GM21786 (cell line): Measurements from ENCODE around the gene LMAN1L.
"Not testable (repeated sequence)": the region's sequence is repeated elsewhere in the genome, so short reads cannot be mapped to it uniquely, and the experiment has no call there.

Experiments
- ATAC-seq: cut with Tn5 transposase; IDR thresholded peaks from one replicate; pipeline ENCODE4 v1.9.1; 2021; ENCODE audit not compliant: unreplicated experiment

LMAN1L gene

DNA sequence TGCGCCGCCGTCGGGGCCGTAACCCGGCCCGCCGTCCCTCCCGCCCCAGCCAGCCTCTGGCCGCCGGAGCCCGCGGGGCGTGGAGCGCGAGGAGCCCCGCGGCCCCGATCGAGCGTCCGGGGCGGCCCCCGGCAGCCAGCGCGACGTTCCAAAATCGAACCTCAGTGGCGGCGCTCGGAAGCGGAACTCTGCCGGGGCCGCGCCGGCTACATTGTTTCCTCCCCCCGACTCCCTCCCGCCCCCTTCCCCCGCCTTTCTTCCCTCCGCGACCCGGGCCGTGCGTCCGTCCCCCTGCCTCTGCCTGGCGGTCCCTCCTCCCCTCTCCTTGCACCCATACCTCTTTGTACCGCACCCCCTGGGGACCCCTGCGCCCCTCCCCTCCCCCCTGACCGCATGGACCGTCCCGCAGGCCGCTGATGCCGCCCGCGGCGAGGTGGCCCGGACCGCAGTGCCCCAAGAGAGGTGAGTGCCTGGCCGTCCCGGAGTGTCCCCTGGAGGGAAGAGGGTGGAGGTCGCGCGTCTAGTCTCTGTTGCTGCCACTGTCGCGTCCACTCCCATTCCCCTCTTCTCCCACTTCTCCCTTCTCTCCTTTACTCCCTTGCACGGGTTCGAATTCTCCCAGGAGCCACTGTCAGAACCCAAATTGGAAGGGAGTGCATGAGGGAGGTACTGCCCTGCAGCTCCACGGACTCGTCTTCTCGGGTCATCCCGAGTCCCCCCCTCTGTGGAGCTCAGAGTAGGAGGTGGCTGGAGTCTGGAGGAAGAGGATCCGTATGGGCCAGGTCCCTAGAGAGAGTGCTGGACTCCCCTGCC lies 30.2 kb upstream of the LMAN1L start:
- no peak for ATAC-seq

DNA sequence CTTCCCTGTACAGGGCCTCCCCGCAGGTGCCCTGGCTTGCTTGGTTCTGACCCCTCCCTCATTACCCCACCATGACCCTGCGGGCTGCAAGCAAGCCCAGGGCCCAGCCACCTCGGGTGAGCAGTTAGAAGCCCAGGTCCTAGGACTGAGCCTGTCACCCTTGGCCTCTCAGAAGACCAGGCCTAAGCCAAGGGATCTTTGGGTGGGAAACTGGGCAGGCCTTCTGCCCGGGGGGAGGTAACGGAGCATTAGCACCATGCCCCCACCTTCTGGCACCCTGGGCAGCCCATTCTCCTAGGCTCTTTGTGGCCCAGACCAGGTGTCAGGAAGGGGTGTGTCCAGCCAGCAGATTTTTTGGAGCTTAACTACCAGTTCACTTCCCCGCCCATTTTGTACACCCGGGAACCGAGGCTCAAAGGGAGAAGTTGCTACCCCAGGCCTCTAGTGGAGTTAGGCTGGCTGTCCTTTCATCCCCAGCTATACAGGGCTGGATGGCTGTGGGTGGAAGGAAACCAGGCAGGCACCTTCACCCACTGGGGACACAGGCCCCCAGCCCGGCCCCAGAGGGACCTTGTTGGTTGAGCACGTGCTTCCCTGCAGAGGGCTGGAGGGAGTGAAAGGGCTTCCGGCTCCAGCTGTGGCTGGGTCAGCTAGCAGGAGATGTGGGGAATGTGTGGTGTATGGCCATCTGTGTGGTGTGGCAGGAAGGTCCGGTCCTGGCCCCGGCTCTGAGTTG lies 29.4 kb upstream of the LMAN1L start:
- ATAC-seq = no peak

DNA sequence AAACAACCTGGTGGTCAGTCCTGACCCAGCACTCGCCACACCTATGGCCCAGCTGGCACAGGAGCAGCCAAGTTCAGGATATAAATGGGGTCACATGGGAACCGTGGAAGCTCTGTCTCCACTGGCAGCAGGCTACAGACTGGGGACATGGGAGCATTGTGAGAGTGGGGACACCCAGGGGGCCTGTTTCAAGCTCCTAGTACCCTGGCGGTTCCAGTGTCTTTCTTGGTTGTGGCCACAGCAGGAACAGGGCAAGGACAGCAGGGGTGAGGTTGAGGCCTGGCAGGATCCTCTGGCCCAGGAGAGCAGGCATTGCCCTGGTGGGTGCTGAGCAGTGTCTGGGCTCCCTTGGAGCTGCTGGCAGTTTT lies 28.8 kb upstream of the LMAN1L start:
- no peak for ATAC-seq

DNA sequence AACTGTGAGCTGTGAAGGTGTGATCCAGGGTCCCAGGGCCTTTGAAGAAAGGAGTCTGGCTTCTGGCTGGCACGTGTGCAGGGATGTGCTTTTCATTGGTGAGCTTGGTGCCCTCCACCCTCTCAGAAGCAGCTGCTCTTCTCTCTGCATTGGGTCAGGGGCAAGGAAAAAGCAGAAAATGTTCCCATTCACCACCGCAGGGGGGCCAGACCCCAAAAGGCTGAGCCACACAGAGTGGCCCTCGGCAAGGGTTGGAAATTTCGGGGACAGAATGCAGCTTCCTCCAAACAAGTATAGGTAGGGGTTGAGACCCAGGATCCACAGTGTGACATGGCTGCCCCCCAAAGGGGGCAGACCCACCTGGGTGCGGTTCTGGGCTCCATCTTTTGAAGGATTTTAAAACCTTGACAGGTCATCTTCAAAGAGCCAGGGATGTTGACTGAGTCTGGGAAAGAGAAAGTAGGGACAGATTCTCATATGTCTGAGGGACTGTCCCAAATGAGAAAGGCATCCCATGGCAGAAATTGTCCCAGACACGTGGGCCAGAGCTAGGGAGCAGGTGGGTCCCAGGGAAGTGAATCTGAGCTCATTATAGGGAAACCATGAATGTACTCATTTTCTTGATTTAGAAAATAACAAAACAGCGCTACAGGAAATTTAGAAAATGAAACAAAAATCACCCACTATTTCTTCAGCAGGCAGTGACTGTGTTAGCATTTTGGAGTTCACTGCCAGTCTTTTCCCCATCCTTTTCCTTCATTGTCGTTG lies 28.0 kb upstream of the LMAN1L start:
- no peak for ATAC-seq

DNA sequence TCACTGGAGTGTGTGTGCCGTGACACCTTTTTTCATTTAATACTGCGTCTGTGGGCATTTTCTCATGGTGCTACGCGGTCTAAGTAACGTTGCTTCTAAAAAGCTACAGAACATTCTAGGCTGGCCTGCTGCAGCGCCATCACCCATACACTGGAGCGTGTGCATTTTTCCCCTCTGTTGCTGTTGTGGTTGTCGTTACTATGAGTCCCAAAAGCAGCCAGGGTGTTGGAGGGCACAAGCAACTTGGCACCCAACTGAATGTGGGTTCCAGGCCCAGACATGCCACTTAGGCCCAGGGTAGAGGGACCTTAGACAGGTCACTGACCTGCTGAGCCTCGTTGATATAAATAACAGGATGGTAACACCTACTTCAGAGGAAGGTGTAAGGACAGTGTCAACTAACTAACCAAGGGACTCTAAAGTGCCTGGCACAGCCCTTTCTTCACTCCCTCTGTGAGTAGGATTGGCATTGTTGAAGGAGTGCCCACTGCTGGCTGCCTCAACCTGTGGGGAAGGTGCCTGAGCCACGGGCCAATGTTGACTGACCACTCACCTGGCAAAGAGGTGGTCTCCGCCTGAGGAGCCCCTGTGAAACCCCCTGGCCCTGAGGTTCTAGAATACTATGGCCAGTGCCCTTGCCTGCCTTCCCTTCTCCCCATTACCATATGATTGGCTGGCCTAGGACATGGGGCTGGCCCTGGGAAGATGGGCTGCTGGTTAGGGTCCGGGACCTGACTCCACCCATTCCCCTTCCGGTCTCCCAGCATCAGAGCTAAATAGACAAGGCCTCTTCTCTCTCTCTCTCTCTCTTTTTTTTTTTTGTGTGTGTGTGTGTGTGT lies 27.2 kb upstream of the LMAN1L start:
- no peak for ATAC-seq

DNA sequence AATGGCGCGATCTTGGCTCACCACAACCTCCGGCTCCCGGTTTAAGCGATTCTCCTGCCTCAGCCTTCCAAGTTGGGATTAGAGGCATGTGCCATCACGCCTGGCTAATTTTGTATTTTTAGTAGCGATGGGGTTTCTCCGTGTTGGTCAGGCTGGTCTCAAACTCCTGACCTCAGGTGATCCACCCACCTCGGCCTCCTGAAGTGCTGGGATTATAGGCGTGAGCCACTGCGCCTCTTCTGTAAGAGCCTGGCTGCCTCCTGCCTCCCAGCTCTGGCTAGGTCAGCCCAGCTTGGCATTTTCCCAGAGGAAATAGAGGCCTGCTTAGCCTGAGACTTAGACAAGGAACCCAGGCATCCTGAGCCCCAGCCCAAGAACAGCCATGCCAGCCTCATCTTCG lies 26.6 kb upstream of the LMAN1L start:
- ATAC-seq = not testable (repeated sequence)

DNA sequence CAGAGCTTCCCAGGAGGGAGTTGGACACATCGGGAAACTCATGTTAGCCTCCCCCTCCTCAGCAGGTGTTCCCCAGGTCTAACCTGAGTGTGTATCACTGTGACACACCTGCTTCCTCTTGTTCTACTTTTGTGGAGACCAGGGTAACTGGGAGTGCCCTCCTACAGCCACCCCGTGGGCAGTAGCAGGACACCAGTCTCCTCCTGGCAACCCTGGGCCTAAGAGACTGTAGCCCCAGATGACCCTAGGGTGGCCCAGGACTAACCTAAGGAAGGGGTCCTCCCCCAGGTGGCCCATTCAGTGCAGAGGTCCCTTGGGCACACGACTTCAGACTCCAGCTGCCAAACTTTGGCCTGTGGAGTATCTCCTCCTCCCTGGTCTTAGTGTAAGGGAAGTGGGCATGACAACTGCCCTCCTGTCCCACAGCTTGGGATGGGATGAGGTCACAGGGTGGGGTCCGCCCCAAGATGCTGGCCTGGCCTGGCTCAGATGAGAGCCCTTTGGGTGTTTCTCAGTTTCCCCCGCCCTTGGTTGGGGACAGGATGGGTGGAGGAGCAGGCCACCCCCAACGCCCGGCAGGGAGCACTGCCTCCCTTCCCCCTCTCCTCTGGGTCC lies 26.0 kb upstream of the LMAN1L start:
- no peak for ATAC-seq

DNA sequence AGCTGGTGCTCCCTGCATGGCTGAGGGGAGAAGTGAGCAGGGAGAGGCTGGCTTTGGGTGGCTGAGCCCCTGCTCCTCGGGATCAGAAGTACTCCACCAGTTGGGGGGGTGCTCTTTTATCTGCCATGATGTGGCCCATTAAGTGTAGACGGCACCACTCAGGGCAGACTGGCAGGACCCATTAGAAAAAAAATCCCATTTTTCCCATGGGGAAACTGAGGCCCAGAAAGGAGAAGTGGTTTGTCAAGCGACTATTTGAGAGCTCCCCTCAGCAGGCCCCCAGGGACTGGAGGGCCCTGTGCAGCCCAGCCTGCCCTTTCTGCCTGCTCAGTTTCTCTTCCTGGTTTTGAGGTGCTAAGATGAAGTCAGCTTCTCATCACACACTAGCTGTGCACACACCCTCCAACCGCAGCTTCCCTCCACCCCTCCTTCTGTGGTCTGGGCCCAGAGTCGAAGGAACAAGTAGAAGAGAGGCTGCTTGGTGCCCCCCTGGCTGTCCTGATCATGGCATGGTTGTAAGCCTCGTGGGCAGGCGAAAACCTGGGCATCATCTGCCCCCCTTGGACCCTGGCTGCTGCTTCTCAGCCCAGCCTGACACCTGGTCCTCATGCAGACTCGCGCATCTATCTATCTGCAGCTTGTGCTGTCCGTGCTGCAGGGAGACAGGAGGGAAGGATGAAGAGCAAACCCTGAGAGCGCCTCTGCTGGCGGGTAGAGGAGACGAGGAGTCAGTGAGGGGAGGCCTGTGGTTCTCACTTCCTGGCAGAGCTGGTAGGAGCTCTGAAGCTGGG lies 25.2 kb upstream of the LMAN1L start:
- ATAC-seq = peak; percentile 35

DNA sequence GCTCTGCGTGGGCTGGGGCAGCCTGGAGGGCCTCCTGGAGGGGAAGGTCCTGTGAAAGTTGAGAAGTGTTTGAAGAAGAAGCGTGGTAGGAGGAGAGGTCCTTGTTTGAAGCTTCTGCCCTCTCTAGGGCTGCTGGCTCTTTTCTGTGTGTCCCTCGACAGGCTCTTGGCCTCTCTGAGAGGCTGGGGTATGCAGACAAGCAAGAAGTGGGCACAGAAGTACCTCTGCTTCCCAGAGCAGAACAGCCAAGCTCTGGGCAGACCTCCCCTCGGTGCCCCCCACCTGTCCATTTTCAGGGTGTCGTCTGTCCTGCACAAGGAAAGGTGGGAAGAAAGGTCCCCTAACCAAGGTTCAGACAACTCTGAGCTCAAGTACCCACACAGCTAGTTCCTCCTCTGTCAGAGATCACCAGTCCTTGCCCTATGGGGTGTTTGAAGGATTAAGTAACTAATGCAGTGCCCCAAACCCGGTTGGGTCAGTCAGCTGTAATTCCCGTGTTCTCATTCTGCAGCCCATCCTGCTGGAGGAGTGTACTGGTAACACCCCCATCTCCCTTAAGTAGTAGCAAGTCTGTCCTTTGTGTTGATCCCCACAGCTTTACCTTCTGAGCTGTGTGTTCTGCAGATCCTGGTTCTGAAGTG lies 24.5 kb upstream of the LMAN1L start:
- ATAC-seq = no peak

DNA sequence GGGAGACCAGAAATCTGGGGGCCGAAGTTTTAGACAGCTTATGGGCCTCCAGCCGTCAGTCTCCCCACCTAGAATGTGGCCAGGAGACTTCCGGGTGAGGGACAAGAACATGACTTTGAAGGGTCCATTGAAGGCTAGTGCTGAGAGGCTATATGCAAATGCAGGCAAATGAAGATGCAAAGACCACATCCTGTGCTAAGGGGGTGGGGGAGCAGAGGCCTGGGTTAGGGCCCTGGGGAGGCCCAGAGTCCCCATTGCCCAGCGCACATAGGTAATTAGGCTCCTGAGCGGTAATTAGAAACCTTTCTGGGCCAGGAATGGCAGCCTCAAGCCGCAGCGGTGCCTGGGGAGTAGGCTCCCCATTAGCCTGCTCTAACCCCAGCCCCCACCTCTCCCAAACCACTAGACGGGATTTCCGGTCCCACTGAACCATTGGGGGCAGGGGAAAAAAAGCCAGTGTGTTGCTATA lies 23.9 kb upstream of the LMAN1L start:
- peak; percentile 28 for ATAC-seq

DNA sequence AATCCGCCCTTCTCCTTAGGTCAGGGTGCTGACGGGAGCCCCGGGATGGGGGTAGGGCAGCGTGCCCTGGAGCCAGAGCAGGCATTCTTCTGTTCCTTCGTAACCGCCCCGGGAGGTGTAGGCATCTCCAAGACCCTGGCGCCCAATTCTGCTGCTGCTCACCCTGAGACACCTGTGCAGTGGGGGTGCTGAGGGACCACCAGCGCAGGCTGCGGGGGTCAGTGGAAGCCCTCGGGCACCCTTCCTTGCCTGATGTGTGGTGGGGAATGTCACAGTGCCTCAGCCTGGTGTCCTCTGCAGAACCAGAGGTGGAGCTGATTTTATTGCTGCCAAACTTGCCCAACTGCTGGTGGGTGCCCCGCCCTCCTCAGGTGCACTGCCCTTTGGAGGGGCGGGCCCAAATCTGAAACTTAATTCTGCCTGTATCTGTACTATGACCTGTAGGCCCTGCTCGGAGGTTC lies 23.4 kb upstream of the LMAN1L start:
- no peak for ATAC-seq

DNA sequence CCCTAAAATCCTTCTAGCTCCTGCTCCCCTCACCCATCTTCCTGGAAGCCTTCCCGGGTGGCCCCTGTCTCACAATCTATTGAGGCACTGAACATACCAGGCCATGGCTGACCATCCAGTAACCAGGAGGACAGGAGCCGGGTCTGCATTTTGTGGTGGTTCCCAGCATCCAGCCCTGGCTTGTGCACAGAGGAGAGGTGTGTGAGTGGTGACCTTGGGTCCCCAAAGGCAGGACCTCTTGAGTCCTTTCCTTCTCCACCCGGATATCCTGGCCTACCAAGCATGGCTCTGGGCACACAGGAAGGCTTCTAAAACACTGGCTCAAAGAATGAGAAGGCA lies 22.9 kb upstream of the LMAN1L start:
- no peak for ATAC-seq

DNA sequence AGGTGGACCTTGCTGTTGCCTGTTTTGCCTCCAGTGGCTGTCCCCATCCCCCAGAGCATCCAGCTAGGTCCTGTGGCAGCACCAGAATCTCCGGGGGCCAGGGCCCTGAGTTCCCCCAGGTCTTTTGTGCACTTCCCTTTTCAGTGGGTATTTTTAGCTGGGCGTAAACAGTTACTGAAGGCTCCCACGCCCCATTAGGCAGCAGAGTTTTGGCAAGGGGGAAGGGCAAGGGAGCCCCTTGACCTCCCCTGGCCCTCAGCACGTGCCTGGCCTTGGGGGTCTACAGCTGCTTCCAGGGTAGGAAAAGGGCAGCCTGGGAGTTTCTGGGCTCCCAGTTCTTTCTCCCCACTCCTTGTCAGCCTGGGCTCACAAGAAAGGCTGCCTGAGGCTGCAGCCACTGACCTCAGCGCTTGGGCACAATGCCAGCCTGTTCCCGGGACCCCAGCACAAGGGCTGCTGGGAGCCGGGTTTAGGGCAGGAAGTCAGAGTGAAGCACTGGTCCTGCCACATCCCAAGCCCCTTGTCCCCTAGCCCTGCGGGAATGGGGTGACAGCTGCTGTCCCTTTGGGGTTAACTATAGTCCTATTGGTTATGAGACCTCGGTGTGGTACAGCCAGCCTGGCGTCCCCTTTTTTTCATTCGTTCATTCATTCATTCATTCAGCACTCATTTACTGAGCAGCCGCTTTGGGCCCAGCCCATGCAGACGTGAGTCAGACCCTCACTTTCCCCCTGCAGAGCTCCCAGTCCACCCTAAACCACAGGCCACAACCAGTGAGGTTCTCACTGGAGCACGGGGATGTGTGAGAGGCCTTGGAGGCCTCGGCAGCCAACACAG lies 22.3 kb upstream of the LMAN1L start:
- no peak for ATAC-seq

DNA sequence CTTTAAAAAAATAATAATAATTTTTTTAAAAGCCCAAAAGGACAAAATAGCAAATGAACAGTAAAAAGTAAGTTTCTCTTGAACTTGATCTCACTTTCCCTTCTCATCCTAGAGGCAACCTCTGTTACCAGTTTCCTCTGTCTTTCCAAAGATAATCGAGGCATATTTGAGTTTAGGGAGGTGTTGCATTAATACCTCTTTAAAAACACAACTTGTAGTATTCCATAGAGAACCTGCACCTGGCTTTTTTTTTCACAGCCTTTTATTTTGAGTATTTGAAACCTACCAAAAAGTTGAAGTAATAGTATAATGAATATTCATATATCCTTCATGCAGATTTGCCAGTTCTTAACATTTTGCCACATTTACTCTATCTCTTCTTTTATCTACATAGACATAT lies 21.6 kb upstream of the LMAN1L start:
- no peak for ATAC-seq

DNA sequence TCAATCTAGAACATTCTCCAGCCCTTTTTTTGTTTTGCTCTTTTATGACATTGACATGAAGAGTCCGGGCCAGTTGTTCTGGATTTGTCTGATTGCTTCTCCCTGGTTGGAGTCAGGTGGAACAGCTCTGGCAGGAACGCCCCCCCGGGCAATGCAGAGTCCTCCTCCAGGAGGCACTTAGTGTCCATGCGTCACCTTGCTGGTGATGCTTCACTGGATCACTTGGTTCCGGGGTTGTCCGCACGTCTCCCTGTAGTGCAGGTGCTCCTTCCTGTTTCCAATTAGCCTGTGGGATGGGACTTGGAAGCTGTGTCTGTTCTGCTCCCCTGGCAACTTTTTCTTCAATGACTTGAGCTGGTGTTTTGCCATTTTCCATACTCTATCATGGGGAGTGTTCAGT lies 21.0 kb upstream of the LMAN1L start:
- ATAC-seq = no peak

DNA sequence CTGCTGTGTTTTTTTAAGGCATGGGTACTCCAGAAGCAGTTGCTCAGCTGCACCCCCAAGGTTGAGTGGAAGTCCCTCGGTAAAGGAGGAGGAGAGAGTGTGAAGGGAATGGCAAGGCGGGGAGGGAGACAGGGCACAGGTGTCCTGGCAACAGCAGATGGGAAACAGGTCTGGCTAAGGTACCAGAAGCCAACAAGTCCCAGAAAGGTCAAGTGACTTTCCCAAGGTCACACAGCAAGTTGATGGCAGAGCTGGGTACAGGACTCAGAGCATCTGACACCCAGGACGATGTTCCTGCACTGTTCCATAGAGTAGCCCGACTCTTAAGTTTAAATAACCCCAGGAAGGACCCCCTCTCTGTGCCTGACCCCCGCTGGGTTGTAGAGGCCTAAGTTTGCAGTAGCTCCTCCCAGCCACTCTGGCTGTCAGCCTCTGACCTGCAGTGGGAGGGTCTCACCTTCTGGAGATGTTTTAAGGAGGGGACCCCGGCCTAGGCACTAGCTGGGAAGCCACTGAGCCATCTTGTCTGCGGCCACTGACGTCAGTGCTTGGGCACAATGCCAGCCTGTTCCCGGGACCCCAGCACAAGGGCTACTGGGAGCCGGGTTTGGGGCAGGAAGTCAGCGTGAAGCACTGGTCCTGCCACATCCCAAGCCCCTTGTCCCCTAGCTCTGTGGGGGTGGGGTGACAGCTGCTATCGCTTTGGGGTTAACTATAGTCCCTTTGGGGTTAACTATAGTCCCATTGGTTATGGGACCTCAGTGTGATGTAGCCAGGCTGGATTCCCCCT lies 20.2 kb upstream of the LMAN1L start:
- no peak for ATAC-seq
